Measurements from ENCODE around the gene ARHGEF26. TPM values are rescaled to one million over a fixed set of nuclear protein-coding genes. Genes with fewer than 3 reads are reported as not detected.

ARHGEF26 gene
- total and polyA plus RNA-seq, 3 donors from 2014 or later = 14.7 to 33.0 (median 24.8) TPM

DNA sequence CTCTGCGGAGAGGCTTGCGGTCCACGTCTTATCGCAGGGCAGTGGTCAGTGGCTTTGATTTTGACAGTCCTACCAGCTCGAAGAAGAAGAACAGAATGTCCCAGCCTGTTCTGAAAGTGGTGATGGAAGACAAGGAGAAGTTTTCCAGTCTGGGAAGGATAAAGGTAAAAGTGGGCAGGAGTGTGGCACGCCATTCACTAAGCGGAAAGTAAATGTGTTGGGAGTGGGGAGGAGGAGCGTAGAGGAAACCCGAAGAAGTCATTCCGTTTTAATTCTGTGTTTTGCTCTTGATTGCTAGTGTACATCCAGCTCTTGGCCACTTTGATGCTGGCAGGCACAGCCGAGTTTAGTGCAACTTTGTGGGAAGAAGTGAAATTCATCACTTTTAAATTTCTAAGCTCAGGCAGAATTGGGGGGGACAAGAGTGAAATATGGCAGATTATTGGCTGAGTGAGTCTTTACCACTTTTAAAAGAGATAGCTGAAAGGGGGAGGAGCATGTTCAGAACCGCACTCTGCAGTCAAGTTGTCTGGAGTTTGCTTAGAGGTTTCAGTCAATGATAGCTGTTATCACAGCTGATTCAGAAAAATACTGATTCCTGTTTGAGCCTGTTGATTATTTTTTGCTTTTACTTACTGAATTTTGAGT, 1.8 kb downstream of the ARHGEF26 start:
- no peaks in the 10 kb centered on the region for H3K4me1 ChIP-seq
- peak overlapping the region; percentile 67 to 81 for H3K27ac ChIP-seq
- no peaks in the 10 kb centered on the region for H3K27me3 ChIP-seq
- DNase-seq = peak; percentile 21
- peak overlapping the region; percentile 82 to 83 for H3K4me3 ChIP-seq
- WGBS, 2 donors = 7 to 9% methylated on average over 12 of the region's 12 CpGs
- H3K9me3 ChIP-seq = no peaks in the 10 kb centered on the region
- no peaks in the 10 kb centered on the region for H3K36me3 ChIP-seq (ENCODE audit: low read depth, missing control alignments)
- TF ChIP-seq POLR2A (IDR thresholded peaks at IDR 0.05) (no peak), CTCF (IDR thresholded peaks at IDR 0.05) (no peak)
- intact Hi-C loops (cut with DNase I; ENCODE audit: low total_unique reads) = no loop called here

- no peaks in the 10 kb centered on the region for H3K36me3 ChIP-seq (ENCODE audit: low read depth, missing control alignments)
- intact Hi-C loops (cut with DNase I; ENCODE audit: low total_unique reads) = no loop called here
- WGBS, 2 donors = 44 to 63% methylated on average over 3 of the region's 3 CpGs
- no peak for DNase-seq
- TF ChIP-seq POLR2A (IDR thresholded peaks at IDR 0.05) (no peak), CTCF (IDR thresholded peaks at IDR 0.05) (no peak)
- H3K4me3 ChIP-seq = no peak overlapping the region
- H3K27ac ChIP-seq = no peak overlapping the region
- no peaks in the 10 kb centered on the region for H3K4me1 ChIP-seq
- H3K27me3 ChIP-seq = no peaks in the 10 kb centered on the region
- no peaks in the 10 kb centered on the region for H3K9me3 ChIP-seq
Measured at GRCh38 chr3:154123906-154124305, 2.7 kb downstream of the ARHGEF26 start.

GRCh38 chr3:154125378-154126030, 4.3 kb downstream of the ARHGEF26 start:
- 88% methylated on average over 2 of the region's 2 CpGs for WGBS, 2 donors
- TF ChIP-seq POLR2A (IDR thresholded peaks at IDR 0.05) (no peak), CTCF (IDR thresholded peaks at IDR 0.05) (no peak)
- no peaks in the 10 kb centered on the region for H3K4me1 ChIP-seq
- no peaks in the 10 kb centered on the region for H3K27me3 ChIP-seq
- no peak for DNase-seq
- no peak overlapping the region for H3K4me3 ChIP-seq
- no peaks in the 10 kb centered on the region for H3K9me3 ChIP-seq
- H3K27ac ChIP-seq = no peak overlapping the region
- H3K36me3 ChIP-seq (ENCODE audit: low read depth, missing control alignments) = no peaks in the 10 kb centered on the region
- intact Hi-C loops (cut with DNase I; ENCODE audit: low total_unique reads) = no loop called here

GRCh38 chr3:154126651-154127050, 5.5 kb downstream of the ARHGEF26 start:
- H3K4me3 ChIP-seq = no peak overlapping the region
- intact Hi-C loops (cut with DNase I; ENCODE audit: low total_unique reads) = no loop called here

More at GRCh38 chr3:154126651-154127050, 5.5 kb downstream of the ARHGEF26 start:
- TF ChIP-seq POLR2A (IDR thresholded peaks at IDR 0.05) (no peak), CTCF (IDR thresholded peaks at IDR 0.05) (no peak)
- H3K36me3 ChIP-seq (ENCODE audit: low read depth, missing control alignments) = no peaks in the 10 kb centered on the region
- 94% methylated on average over 2 of the region's 2 CpGs for WGBS, 2 donors
- H3K9me3 ChIP-seq = no peaks in the 10 kb centered on the region
- no peaks in the 10 kb centered on the region for H3K4me1 ChIP-seq
- no peaks in the 10 kb centered on the region for H3K27me3 ChIP-seq
- H3K27ac ChIP-seq = no peak overlapping the region
- no peak for DNase-seq
